ENCODE results near the gene ASH1L.
A peak's percentile ranks its signal among the peaks of the same experiment; 100 is the strongest.
"Not testable (repeated sequence)": the region's sequence is repeated elsewhere in the genome, so short reads cannot be mapped to it uniquely, and the experiment has no call there.

Gene ASH1L

GRCh38 chr1:155562581-155563376 lies at the start of gene ASH1L:
TSS of gene ASH1L (minus strand) at chr1:155562803. CDS start at chr1:155521519, 41,284 bp downstream.
- peak; percentile 97 for DNase-seq

- not testable (repeated sequence) for DNase-seq
Measured at GRCh38 chr1:155610257-155610647, 47.6 kb upstream of the ASH1L start.

GRCh38 chr1:155609515-155610256 lies 47.1 kb upstream of the ASH1L start, which contains the start of gene MSTO1:
TSS of gene MSTO1 (plus strand) at chr1:155610218. CDS start at chr1:155610249, 31 bp downstream.
- DNase-seq, result peak; percentile 99

- no peak for DNase-seq
Measured at GRCh38 chr1:155608888-155609225, 46.3 kb upstream of the ASH1L start.

GRCh38 chr1:155607708-155608107 lies 45.1 kb upstream of the ASH1L start:
- no peak for DNase-seq

GRCh38 chr1:155599828-155600572 lies 37.4 kb upstream of the ASH1L start:
- DNase-seq, result not testable (repeated sequence)

- DNase-seq, result peak; percentile 78
Measured at GRCh38 chr1:155598842-155599331, 36.3 kb upstream of the ASH1L start.

- no peak for DNase-seq
Measured at GRCh38 chr1:155596864-155597263, 34.3 kb upstream of the ASH1L start.

- not testable (repeated sequence) for DNase-seq
Measured at GRCh38 chr1:155595877-155596474, 33.4 kb upstream of the ASH1L start.

- DNase-seq, result no peak
Measured at GRCh38 chr1:155591770-155592169, 29.2 kb upstream of the ASH1L start.

- not testable (repeated sequence) for DNase-seq
Measured at GRCh38 chr1:155590516-155591247, 28.1 kb upstream of the ASH1L start.

GRCh38 chr1:155589282-155589681 lies 26.7 kb upstream of the ASH1L start:
- not testable (repeated sequence) for DNase-seq

GRCh38 chr1:155583846-155584245 lies 21.2 kb upstream of the ASH1L start:
- DNase-seq, result not testable (repeated sequence)

GRCh38 chr1:155575608-155576007 lies 13.0 kb upstream of the ASH1L start:
- DNase-seq, result not testable (repeated sequence)

- no peak for DNase-seq
Measured at GRCh38 chr1:155574077-155574476, 11.5 kb upstream of the ASH1L start.

- DNase-seq, result no peak
Measured at GRCh38 chr1:155570593-155570990, 8.0 kb upstream of the ASH1L start.

- no peak for DNase-seq
Measured at GRCh38 chr1:155569988-155570592, 7.5 kb upstream of the ASH1L start.

- not testable (repeated sequence) for DNase-seq
Measured at GRCh38 chr1:155563377-155564022, 897 bp upstream of the ASH1L start.

GRCh38 chr1:155561779-155562580 lies 623 bp downstream of the ASH1L start:
- not testable (repeated sequence) for DNase-seq

- no peak for DNase-seq
Measured at GRCh38 chr1:155555915-155556314, 6.7 kb downstream of the ASH1L start.
